GM12878 (cell line): ENCODE results near the gene WBP11. TPM values are rescaled to one million over a fixed set of nuclear protein-coding genes. Genes with fewer than 3 reads are reported as not detected.
"Not testable (repeated sequence)": the region's sequence is repeated elsewhere in the genome, so short reads cannot be mapped to it uniquely, and the experiment has no call there.

Source experiments
- ATAC-seq: fragments of 200-7000 bp; cut with Tn5 transposase; 3 replicates; pipeline ENCODE4 v1.9.1; 2020; ENCODE audit warnings: mild to moderate bottlenecking, moderate library complexity
- BruUV-seq: library from RNA; stranded (reverse); fragments of 400-500 nt; replicated peaks from 2 replicates; lab custom pipeline; 2021; lab: Mats Ljungman, UMichigan
- CTCF ChIA-PET: fragments of 300-600 bp; sonication (Branson Sonifier 250); formaldehyde crosslinking; extraction: SDS; loops from one replicate; lab custom pipeline; 2021; ENCODE audit warnings: inconsistent platforms; lab: Yijun Ruan, JAX
- POLR2A ChIA-PET: fragments of 350-600 bp; formaldehyde crosslinking; extraction: SDS; loops from one replicate; lab custom pipeline; 2021; ENCODE audit warnings: inconsistent platforms; lab: Charles Lee
- RAD21 ChIA-PET: fragments of 300-600 bp; sonication (Branson Sonifier 250); formaldehyde crosslinking; loops from one replicate; lab custom pipeline; 2023; ENCODE audit warnings: antibody characterized with exemption; ENCODE audit not compliant: unreplicated experiment; lab: Charles Lee
- SMC1A ChIA-PET: fragments of 300-600 bp; sonication (Branson Sonifier 250); formaldehyde crosslinking; loops from one replicate; lab custom pipeline; 2023; ENCODE audit not compliant: unreplicated experiment, uncharacterized antibody; lab: Charles Lee
- DNase-seq: peaks from one replicate; pipeline ENCODE4 v3.0.0-alpha.2; 2011; ENCODE audit warnings: low read depth, low spot score
- FAIRE-seq: peaks from 3 replicates; lab custom pipeline; 2011; peaks lifted over from hg19 to GRCh38; lab: Jason Lieb, UNC
- H2AFZ ChIP-seq: 2 replicates; pipeline ENCODE4 v1.6.0; 2011; ENCODE audit warnings: low read depth, low read length, control low read depth; ENCODE audit not compliant: control insufficient read depth
- H3K27ac ChIP-seq: 2 replicates; pipeline ENCODE4 v1.5.1; 2011; ENCODE audit warnings: control low read depth; ENCODE audit not compliant: control insufficient read depth, insufficient read depth
- H3K27me3 ChIP-seq, 2 experiments: replicated peaks in 1 of 2; 2 replicates each; pipeline versions ENCODE4 v1.6.0 to v1.6.1; 2011; ENCODE audit warnings: low read length in 1 of 2; ENCODE audit not compliant: control insufficient read depth in 2 of 2, insufficient read depth in 2 of 2
- H3K36me3 ChIP-seq, 2 experiments: 2 replicates each; pipeline ENCODE4 v1.5.1; 2011; ENCODE audit warnings: low read length in 1 of 2; ENCODE audit not compliant: control insufficient read depth in 2 of 2, insufficient read depth in 2 of 2
- H3K4me1 ChIP-seq: 2 replicates; pipeline ENCODE4 v1.6.1; 2011; ENCODE audit warnings: mild to moderate bottlenecking, low read length, moderate library complexity, mixed read lengths; ENCODE audit not compliant: control insufficient read depth, insufficient read depth
- H3K4me2 ChIP-seq: 2 replicates; pipeline ENCODE4 v1.6.0; 2011; ENCODE audit warnings: control low read depth; ENCODE audit not compliant: control insufficient read depth, insufficient read depth
- H3K4me3 ChIP-seq: fragments of 200-600 bp; sonication (generic); 2 replicates; pipeline ENCODE4 v1.5.1; 2016
- H3K79me2 ChIP-seq: 2 replicates; pipeline ENCODE4 v1.6.0; 2011; ENCODE audit warnings: low read length; ENCODE audit not compliant: control insufficient read depth, insufficient read depth
- H3K9ac ChIP-seq: 2 replicates; pipeline ENCODE4 v1.8.0; 2011; ENCODE audit warnings: low read length, control low read depth, mixed read lengths; ENCODE audit not compliant: control insufficient read depth, insufficient read depth
- H3K9me3 ChIP-seq: replicated peaks from 3 replicates; pipeline ENCODE4 v1.5.1; 2011; ENCODE audit warnings: mild to moderate bottlenecking, low read length; ENCODE audit not compliant: control insufficient read depth, insufficient read depth
- H4K20me1 ChIP-seq: 2 replicates; pipeline ENCODE4 v1.6.0; 2011; ENCODE audit not compliant: control insufficient read depth, insufficient read depth
- LARP7 ChIP-seq: fragments of 450-650 bp; IDR thresholded peaks from 2 replicates; pipeline ENCODE4 v1.6.1; 2017; ENCODE audit warnings: mild to moderate bottlenecking
- MTA2 ChIP-seq: fragments of 450-650 bp; IDR thresholded peaks from 2 replicates; pipeline ENCODE4 v1.6.1; 2016; ENCODE audit warnings: low read depth, mild to moderate bottlenecking, moderate library complexity
- NR2C2 ChIP-seq: IDR thresholded peaks from 2 replicates; pipeline ENCODE4 v1.6.1; 2011; ENCODE audit warnings: borderline replicate concordance, low read depth; ENCODE audit not compliant: control insufficient read depth, insufficient read length
- POLR2AphosphoS2 ChIP-seq: IDR thresholded peaks from 2 replicates; pipeline ENCODE4 v1.6.1; 2011; ENCODE audit warnings: low read depth, mild to moderate bottlenecking, low read length, improper control_type of control experiment, moderate library complexity
- ZNF217 ChIP-seq: fragments of 450-650 bp; IDR thresholded peaks from 2 replicates; pipeline ENCODE4 v1.6.1; 2017; ENCODE audit warnings: antibody characterized with exemption, mild to moderate bottlenecking
- ZNF687 ChIP-seq: fragments of 450-650 bp; IDR thresholded peaks from 2 replicates; pipeline ENCODE4 v1.6.1; 2017; ENCODE audit warnings: mild to moderate bottlenecking, moderate library complexity
- WGBS: methylation state at CpG from one replicate; pipeline ENCODE4 v1.1.6; 2016; ENCODE audit warnings: low lambda C conversion rate; ENCODE audit not compliant: insufficient replicate concordance, insufficient coverage; ENCODE audit errors: missing lambda C conversion rate; 5-methylcytosine and 5-hydroxymethylcytosine counted together
- in situ Hi-C: fragments of 300-500 bp; cut with MboI; formaldehyde crosslinking; loops from 9 replicates; pipeline ENCODE4 v1.14.3; 2018; ENCODE audit warnings: mixed read lengths
- intact Hi-C: fragments of 100-400 bp; cut with micrococcal nuclease; formaldehyde crosslinking; loops from one replicate; pipeline ENCODE4 v1.14.2; 2022; ENCODE audit not compliant: unreplicated experiment
- polyA plus RNA-seq, 11 experiments: library from polyadenylated mRNA; depleted of rRNA in 4 of 11; unstranded in 6 of 11; stranded (reverse) in 5 of 11; fragments of >200 nt; fragmentation: Nextera tagmentation in 4 of 11; fragmentation: Illumina TruSeq in 1 of 11; extraction: Ambion mirVana in 4 of 11; extraction: Trizol in 1 of 11; gene quantifications; 1 replicate in 1 of 11; 2 replicates in 10 of 11; pipeline versions ENCODE4 v1.2.1 to v1.2.3, GENCODE V29; 2011 to 2016; ENCODE audit warnings: inconsistent platforms in 2 of 11, missing spikeins in 2 of 11, low read depth in 1 of 11
- total RNA-seq, 4 experiments: library from RNA; depleted of rRNA in 3 of 4; stranded (reverse); fragments of >200 nt in 3 of 4; fragmentation: Illumina TruSeq in 1 of 4; extraction: Trizol in 1 of 4; gene quantifications; 2 replicates each; pipeline versions ENCODE4 v1.2.1 to v1.2.3, GENCODE V29; 2013 to 2021

WBP11 gene
- total and polyA plus RNA-seq, 10 of the 15 experiments (the other 5 are each of a cell fraction or from before 2014, with no cell fraction given), result 11.5 to 107 (median 29.1) TPM

- no peak overlapping the region for H3K27ac ChIP-seq
- H3K4me1 ChIP-seq, result no peaks in the 10 kb centered on the region
- DNase-seq, result no peak
- in situ Hi-C loops, result loop anchor here (25.0 kb wide), 1 partner anchor 1871 kb away; no protein-coding TSS in a partner anchor
- H4K20me1 ChIP-seq, result no peaks in the 10 kb centered on the region
- TF ChIP-seq ZNF687 (no peak), POLR2AphosphoS2 (peak; percentile 34; the same call in 1 of the 2 replicates), LARP7 (no peak), ZNF217 (no peak), MTA2 (no peak), NR2C2 (no peak)
- TF ChIP-seq, all 136 proteins: peak for 1
- CTCF ChIA-PET, result interaction anchor here (1.3 kb wide), 1 partner anchor 36 kb away, joined by 3 read pairs; the partner anchor contains the start of genes C12orf60 and WBP11
- Histone ChIP-seq H3K27me3 (no peaks in the 10 kb centered on the region), H3K4me3 (peak overlapping the region; percentile 83; the same call in 1 of the 2 replicates), H3K9me3 (peaks cover 20% of the 10 kb centered on the region), H3K4me2 (peak overlapping the region; percentile 15), H3K79me2 (peaks cover 57% of the 10 kb centered on the region), H3K9ac (no peak overlapping the region), H2AFZ (no peak overlapping the region), H3K36me3 (peaks cover 0 to 9% of the 10 kb centered on the region in 2 experiments; a peak in 2 of 4 replicates)
- RAD21 ChIA-PET, result no interaction called here
- POLR2A ChIA-PET, result no interaction called here
- no peak for ATAC-seq
- intact Hi-C loops, result loop anchor here (5.0 kb wide), 1 partner anchor 144 kb away; no protein-coding TSS in a partner anchor
- 56% methylated on average over 3 of the region's 3 CpGs for WGBS
- no TSS peak for BruUV-seq
- no peak for FAIRE-seq
- SMC1A ChIA-PET, result no interaction called here
Measured at GRCh38 chr12:14766649-14767215, 36.5 kb downstream of the WBP11 start.

- H4K20me1 ChIP-seq, SMC1A ChIA-PET, H3K27me3 ChIP-seq, POLR2A ChIA-PET, BruUV-seq, RAD21 ChIA-PET, H3K4me2 ChIP-seq, DNase-seq, ATAC-seq, H3K4me3 ChIP-seq, H3K27ac ChIP-seq, FAIRE-seq, H3K9ac ChIP-seq, H3K4me1 ChIP-seq, H2AFZ ChIP-seq: not testable (repeated sequence)
- WGBS, result 99% methylated on average over 3 of the region's 3 CpGs
- peaks cover 23% of the 10 kb centered on the region for H3K9me3 ChIP-seq
- peaks cover 0 to 12% of the 10 kb centered on the region in 2 experiments; a peak in 2 of 4 replicates for H3K36me3 ChIP-seq
- in situ Hi-C loops (loop anchor here (25.0 kb wide), 1 partner anchor 1871 kb away; no protein-coding TSS in a partner anchor), intact Hi-C loops (loop anchor here (5.0 kb wide), 1 partner anchor 144 kb away; no protein-coding TSS in a partner anchor)
- H3K79me2 ChIP-seq, result peaks cover 55% of the 10 kb centered on the region
- CTCF ChIA-PET, result interaction anchor here (1.3 kb wide), 1 partner anchor 37 kb away, joined by 3 read pairs; the partner anchor contains the start of genes C12orf60 and WBP11
Measured at GRCh38 chr12:14766020-14766419, 37.3 kb downstream of the WBP11 start.
